NCI-H128 (cell line): Measurements from ENCODE around the gene MPHOSPH6.
A peak's percentile ranks its signal among the peaks of the same experiment; 100 is the strongest.
"Not testable (repeated sequence)": the region's sequence is repeated elsewhere in the genome, so short reads cannot be mapped to it uniquely, and the experiment has no call there.

Experiments used
- DNase-seq: peaks from one replicate; lab custom pipeline; 2025; ENCODE audit not compliant: unreplicated experiment; lab: John Stamatoyannopoulos, UW

Gene MPHOSPH6, protein sequence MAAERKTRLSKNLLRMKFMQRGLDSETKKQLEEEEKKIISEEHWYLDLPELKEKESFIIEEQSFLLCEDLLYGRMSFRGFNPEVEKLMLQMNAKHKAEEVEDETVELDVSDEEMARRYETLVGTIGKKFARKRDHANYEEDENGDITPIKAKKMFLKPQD

DNA sequence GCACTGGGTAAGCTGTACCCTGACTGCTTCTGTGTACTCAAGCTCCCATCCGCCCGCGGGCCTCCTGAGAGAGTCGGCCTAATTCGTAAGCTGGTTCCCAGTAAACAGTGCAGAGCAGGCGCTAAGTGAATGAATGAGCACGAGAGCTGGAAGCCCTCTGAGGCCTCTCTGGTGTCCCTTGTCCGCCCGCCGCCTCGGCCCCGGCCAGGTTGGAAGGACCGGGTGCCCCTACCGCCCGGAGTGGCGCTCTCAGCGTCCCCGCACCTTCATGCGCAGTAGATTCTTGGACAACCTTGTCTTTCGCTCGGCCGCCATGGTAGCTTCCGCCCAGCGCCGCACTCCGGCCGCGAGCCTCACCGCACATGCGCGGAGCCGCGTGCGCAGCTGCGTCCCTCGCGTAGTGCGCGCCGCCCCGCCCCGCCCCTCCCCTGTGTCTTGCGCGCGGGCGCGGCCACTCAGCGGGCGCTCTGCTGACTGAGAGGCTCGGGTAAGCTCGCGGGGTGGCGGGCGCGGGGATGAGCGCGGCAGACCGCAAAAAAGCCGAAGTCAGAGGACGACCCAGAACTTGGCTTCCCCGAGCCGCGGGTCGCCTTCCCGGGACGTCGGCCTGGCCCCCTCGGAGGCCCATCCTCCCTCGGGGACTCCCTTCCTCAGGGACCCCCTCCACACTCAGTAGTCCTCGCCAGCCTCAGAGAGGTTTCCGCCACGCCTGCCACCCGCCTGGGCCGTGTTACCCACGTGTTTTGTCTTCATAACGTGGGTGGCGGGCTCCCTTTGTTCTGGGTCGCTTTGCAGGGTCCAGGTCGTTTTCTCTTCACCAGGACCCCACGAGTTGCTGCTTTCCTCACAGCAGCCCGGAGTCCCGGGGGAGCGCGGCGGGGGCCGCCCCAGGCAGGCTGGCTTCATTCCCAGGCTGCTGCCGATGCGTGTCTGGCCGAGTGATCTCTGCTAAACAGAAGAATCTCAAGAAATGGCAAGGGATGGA lies at the start of gene MPHOSPH6:
TSS of gene MPHOSPH6 (minus strand) at position 364 of the 985 bp plus-strand sequence. CDS start at position 315, 49 bp downstream.
- peak; percentile 34 for DNase-seq

DNA sequence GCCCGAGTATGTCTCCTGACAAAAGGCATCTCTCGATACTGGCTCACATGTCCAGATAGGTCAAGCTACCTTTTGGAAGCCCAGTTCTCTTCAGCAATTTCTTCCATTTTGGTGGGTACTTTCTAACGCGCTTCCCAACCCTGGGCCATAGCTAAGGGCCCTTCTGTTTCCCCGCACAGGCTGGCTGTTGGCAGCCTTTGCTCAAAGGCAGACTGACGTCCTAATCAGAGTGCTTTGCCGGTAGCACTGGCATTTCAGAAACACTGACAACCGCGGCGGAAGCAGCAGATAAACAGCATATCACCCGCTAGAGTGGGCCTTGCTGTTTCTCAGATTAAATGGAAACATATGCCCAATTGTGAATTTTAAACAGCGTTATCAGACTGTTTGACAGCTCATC lies 49.3 kb upstream of the MPHOSPH6 start:
- DNase-seq: no peak

DNA sequence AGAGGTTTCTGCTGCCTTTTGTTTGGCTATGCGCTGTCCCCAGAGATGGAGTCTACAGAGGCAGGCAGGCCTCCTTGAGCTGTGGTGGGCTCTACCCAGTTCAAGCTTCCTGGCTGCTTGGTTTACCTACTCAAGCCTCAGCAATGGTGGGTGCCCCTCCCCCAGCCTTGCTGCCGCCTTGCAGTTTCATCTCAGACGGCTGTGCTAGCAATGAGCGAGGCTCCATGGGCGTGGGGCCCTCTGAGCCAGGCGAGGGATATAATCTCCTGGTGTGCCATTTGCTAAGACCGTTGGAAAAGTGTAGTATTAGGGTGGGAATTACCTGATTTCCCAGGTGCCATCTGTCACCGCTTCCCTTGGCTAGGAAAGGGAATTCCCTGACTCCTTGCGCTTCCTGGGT lies 39.3 kb upstream of the MPHOSPH6 start:
- DNase-seq: not testable (repeated sequence)

DNA sequence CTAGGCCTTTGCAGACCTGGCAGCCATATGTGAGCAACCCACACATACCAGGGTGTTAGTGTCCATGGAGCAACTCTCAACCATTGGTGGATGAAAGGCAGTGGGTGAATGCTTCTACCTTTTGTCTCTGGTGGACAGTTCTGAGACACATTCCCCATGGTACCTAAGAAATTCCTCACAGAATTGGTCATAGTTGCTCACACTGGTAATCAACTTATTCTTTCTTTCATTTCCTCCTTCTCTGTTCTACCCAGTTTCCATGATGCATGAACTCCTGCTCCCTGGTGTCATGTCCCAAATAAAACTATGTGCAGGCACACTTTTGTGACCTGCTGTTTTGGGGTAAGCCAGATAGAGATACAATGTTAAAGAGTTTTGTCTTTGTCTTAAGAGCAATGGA lies 33.2 kb upstream of the MPHOSPH6 start:
- DNase-seq: no peak

- DNase-seq: no peak
These were observed 31.9 kb upstream of the MPHOSPH6 start for GRCh38 chr16:82201926-82202325.

GRCh38 chr16:82201351-82201750 lies 31.3 kb upstream of the MPHOSPH6 start:
- DNase-seq: no peak

GRCh38 chr16:82199209-82199608 lies 29.2 kb upstream of the MPHOSPH6 start:
- DNase-seq: no peak

GRCh38 chr16:82197540-82198240 lies 27.7 kb upstream of the MPHOSPH6 start:
- no peak for DNase-seq

DNA sequence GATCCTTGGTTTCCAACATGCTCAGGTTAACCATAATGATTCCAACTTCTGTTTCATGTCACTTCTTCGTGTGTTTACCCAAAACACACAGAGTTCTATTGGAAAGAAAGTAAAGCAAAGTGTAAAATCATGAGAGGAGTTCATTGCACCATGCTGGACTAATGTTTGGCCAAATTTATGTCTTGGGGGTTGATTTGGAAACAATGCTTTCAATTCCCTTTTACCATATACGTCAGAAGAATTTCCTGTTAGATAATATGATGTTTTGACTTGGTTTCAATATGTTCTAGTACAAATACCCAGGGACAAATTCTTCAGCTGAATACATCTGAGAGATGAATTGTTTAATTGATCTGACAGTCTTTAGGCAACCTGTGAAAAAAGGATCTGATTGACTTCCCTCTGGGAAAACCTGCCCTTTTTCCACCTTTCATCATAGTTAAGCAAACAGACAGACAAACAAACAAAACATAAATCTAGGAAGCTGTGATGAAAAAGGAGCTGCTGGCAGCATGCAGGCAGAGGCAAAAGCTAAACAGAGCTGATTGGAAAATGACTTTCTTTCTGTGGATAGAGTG lies 26.0 kb upstream of the MPHOSPH6 start:
- DNase-seq: no peak

DNA sequence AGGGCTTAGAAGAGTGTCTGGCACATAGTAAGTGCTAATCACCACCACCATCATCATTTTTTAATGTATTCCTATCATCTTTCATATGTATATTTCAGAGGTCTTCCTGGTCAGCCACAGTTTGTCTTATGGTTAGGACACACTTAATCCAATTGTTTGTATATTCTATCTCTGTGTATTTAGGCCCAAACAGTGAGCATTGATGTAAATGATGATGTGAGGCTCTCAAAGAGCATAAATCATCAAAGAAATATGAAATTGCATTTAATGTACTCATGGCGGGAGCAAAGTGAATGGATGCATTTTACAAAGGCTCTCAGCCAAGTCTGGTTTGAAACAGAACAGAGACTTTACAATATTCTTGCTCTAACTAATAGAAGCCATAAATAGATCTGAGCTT lies 24.1 kb upstream of the MPHOSPH6 start:
- DNase-seq: no peak

GRCh38 chr16:82192665-82193064 lies 22.6 kb upstream of the MPHOSPH6 start:
- no peak for DNase-seq

- DNase-seq: no peak
These were observed 20.4 kb upstream of the MPHOSPH6 start for GRCh38 chr16:82190386-82190785.

DNA sequence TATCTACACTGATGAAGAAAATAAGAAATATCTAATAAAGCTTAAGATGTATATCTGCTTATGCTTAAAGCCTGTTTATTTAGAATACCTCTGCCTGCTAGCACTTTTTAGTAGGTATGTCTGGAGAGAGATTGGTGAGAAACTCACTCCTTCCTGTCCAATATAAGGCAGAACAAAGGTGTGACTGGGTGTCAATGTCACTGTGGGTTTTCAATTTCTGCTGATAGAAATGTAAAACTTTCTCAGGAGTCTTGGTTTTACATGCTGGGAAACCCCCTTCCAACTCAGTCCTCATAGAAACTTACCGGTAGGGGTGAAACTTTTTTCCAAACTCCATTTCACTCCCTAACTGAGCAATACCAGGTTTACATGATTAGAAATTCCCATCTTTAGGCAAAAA lies 17.8 kb upstream of the MPHOSPH6 start:
- no peak for DNase-seq

GRCh38 chr16:82185012-82185411 lies 15.0 kb upstream of the MPHOSPH6 start:
- DNase-seq: no peak

DNA sequence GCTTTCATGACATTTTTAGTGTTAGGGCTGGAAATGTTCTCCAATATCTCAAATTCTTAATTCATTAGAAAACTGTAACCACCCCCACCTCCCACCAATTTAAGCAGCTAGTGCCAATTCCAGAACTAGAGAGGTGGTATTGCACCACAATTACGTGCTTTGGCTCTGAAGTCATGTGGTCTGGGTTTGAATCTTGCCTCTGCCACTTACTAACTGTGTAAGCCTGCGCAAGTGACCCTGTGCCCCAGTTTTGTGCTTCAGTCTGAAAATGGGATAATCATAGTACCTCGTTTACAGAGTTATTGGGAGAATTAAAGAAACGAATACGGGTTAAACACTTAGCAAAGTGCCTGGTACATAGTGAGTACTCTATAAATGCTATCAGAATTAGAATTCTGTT lies 14.2 kb upstream of the MPHOSPH6 start:
- no peak for DNase-seq

DNA sequence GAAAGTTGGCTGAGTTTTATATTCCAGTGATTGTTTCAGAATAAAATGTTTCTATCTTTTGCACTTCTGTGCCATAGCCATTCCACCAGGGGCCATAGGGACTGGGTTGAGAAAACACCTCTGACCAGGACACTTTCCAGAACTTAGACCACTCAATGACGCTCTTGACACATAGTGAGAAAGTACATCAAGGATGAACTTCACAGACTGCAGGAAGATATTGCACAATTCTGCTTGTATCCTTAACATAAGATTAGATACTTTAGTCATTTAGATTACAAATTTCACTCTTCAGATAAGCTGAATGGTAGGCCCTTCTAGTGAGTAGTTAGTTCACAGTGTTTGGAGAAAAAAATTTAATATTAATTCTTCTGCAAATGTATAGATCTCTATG lies 13.0 kb upstream of the MPHOSPH6 start:
- DNase-seq: no peak

GRCh38 chr16:82182266-82183003 lies 12.4 kb upstream of the MPHOSPH6 start:
- DNase-seq: no peak

- DNase-seq: no peak
These were observed 11.6 kb upstream of the MPHOSPH6 start for GRCh38 chr16:82181461-82182185.

GRCh38 chr16:82178352-82178751 lies 8.3 kb upstream of the MPHOSPH6 start:
- no peak for DNase-seq

GRCh38 chr16:82177555-82177954 lies 7.5 kb upstream of the MPHOSPH6 start:
- DNase-seq: no peak
